ENCODE data around the gene PUM1. TPM values are rescaled to one million over a fixed set of nuclear protein-coding genes. Genes with fewer than 3 reads are reported as not detected.

Gene PUM1
- total RNA-seq, 1 donor from 2014 or later = 57.8 TPM

DNA sequence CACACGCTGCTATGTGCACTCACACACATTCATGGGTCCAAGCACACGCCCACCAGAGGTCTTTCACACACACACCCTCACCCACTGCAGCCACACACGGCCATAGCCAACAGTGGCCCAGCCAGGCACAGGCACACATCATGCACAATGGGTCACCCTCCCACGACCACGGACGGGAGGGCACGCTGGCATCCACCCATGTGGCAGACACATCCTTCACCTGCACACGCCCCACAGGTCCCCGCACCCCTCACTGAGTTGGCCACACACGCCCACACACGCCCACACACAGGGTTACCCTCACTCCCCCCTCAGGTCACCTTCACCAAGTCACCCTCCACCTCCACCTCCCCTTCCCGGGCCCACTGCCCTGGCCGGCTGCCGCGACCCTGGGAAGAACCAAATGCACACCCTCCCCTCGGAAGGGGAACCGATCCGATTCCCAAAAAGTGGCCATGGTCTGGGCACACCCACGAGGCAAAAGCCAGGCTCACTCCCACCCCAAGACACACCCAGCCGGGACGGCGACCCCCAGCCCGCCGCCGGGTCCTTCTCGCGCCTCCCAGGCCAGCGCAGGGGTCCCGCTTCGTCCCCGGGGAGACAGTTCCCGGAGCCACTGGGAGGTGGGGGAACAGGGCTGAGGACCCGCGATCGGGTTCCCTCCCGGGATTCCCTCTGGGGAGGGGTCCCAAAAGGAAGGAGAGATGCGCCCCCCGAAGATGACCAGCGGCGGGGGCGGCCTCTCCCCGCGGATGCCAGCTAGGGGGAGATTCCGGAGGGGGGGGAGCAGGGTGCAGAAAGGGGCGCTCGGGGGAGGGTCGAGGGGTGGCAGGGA lies 157.8 kb downstream of the PUM1 start:
- no peak for DNase-seq (ENCODE audit: low spot score)

DNA sequence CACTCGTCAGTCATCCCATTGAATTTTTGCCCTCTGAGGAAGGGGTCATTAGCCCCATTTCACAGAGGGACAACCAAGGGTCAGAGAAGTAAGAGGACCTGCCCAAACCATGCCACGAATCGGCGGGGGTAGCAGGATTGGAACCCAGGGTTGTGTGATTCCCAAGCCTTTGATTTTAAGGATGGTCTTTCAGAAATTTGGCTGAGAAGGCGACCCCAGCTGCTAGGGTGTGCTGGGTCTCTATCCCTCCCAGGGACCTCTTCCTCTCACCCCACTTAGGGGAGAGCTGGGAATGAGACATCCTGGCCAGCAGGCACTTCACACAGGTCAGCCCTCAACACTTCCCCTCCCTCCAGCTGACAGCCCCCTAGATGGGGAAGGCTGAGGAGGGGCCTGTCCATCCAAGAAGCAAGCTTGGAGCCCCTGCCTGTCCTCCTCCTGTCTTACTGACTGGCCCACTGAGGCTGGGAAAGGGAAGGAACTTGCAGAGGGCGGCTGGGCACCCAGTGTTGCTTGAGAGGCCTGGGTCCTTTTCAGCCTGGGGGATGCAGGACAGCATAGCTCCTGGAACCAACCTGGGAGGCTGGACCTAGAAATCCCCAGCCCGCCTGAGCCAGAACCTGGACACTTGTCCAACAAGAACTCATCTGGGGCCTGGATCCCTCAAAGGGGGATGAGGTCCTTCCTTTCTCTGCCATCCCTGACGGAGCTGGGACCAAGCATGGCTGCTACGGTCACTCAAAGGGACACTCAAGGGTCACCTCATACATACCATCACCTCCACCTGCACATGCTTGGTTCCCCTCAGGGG lies 158.7 kb downstream of the PUM1 start:
- DNase-seq (ENCODE audit: low spot score) = no peak

DNA sequence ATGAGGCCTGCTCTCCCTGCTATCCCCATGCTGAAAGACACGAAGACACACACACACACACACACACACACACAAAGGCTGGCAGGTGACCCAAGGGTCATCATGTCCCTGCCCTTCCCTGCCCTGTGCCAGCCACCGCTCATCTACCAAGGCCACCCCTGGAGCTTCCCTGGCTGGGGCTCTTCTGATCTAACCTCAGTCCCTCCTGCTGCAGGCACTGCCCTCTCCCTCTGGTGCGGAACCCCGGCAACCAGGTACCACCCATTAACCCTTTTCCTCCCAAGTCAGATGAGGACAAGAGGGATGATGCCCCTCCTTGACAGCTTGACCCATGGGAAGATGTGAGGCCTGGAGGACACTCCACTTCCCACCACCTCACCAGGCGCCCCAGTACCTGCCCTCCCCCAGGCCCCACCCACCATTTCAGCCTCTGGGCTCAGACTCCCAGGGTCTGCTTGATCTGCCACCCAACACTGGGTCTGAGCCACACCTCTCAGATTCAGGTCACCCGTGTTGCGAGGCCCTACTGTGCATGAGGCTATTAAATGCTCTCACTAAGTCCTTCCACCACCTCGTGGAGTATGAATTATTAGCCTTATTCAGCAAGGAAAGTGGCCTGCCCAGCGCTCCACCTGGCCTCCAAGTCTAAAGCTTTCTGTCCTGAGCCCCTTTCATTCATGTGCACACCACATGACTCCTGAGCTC lies 159.4 kb downstream of the PUM1 start:
- no peak for DNase-seq (ENCODE audit: low spot score)

DNA sequence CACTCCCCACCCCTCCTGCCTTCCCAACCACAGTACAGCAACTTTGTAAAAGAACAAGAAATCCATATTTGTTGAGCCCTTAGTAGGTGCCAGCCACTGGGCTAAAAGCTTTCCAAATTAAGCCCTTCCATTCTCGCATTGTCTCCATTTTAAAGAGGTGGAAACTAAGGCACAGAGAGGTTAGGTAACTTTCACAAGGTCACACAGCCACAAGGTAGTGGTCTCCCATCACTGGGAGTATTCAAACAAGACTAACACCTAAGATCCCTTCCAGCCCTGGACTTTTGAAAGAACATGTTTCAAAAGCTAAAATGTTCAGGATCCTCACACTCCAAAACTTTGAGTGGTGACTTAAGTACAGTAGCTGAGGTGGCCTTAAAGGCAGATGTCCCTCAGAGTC lies 160.1 kb downstream of the PUM1 start:
- DNase-seq (ENCODE audit: low spot score) = no peak

DNA sequence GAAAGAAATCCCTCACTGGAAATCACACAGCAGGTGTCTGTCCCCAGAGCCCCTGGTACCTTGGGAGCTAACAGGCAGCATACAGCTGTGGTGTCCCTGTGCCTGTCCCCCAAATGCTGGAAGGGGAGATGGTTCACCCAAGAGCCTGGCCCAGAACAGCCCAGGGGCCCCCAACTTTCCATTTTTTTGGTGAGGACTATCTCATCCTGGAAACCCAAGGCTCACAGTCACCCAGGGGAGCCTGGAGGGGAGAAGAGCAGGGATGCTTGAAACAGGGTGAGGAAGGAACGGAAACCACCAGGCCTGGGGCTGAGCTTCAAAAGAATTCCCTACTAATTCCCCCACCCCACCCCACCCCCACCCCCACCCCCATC lies 160.6 kb downstream of the PUM1 start:
- DNase-seq (ENCODE audit: low spot score) = no peak

DNA sequence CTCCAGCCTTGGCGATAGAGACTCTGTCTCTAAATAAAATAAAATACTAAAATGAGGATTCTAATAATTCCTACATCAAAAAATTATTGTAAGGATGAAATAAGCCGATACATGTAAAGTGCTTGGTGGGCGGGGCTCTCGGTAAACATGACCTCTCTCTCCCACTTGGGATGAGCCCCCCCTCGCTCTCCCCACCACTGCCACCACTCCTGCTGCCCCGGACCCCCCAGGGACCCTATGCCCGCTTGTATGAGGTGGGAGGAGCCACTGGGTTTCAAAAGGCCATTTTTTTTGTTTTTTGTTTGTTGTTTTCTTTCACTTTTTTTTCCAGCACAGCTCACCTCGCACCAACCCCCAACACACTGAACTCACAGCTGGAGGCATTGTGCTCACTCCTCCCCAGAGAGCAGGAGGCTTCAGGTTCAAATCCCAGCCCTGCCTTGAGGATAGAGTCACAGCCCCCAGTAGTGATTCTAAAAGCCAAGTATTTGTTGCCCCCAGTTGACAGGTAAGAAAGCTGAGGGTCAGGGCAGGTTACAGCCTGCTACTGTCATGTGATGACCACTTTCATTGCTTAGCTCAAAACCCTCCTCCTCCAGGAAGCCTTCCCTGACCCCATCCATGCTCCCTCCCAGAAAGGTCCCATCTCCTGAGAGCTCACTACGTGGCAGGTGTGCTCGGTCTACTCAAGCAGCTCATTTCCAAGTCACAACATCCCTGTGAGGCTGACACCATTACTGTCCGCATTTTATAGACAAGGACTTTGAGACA lies 161.1 kb downstream of the PUM1 start:
- no peak for DNase-seq (ENCODE audit: low spot score)

DNA sequence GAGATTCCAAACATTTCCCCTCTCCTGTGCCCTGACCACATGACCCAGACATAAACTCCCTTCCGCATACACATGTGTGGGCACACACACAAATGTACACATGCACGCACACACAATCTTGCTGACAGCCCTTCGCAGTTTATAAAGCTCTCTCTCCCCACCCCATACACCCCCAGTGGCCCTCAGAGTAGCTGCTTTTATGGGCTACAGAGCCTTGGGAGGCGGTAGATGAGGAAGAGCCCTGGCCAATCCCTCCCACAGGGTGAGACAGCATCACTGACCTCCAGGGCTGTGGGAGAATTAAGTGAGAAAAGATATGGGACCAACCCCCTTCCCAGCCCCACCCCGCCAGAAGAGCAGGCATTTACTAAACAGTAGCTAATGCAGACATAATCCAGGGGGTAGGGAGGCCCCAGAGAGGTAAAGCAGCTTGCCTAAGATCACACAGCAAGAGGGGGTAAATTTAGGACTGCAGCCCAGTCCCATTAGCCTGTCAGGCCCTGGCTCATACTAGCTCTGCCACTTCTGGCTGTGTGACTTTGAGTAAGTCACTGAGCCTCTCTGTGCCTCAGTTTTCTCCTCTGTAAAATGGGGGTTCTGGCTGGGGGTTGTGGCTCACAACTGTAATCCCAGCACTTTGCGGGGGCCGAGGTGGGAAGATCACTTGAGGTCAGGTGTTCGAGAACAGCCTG lies 162.0 kb downstream of the PUM1 start:
- no peak for DNase-seq (ENCODE audit: low spot score)

DNA sequence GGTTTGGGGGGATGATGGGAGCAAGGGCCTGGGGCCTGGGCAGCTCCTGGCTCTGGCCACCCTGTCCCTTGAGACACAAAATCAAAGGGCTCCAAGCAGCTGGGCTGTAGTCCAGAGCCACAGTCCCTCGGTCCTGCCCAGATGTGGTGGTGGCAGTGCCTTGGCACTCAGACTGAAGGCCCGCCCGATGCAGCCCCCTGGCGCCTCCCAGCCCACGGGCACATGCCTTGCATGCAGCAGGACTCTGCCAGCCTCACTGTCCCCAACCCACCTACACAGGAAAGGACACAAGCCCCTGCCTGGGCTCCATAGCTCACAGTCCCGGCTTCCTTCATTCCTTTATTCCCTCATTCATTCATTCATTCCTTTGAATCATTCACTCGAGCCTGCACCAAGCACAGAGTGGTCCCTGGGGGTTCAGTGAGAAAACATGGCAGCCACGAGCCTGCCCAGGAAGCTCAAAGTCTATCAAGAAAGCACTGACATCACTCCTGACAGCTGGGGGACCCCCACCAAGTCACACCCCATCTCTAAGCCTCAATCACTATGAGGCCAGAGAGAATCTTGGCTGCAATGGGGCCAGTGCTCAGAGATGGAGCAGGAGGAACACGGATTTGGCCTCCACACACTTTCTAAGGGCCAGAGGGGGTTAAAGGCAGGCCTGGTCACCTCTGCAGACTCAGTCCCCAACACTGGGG lies 162.8 kb downstream of the PUM1 start:
- no peak for DNase-seq (ENCODE audit: low spot score)

DNA sequence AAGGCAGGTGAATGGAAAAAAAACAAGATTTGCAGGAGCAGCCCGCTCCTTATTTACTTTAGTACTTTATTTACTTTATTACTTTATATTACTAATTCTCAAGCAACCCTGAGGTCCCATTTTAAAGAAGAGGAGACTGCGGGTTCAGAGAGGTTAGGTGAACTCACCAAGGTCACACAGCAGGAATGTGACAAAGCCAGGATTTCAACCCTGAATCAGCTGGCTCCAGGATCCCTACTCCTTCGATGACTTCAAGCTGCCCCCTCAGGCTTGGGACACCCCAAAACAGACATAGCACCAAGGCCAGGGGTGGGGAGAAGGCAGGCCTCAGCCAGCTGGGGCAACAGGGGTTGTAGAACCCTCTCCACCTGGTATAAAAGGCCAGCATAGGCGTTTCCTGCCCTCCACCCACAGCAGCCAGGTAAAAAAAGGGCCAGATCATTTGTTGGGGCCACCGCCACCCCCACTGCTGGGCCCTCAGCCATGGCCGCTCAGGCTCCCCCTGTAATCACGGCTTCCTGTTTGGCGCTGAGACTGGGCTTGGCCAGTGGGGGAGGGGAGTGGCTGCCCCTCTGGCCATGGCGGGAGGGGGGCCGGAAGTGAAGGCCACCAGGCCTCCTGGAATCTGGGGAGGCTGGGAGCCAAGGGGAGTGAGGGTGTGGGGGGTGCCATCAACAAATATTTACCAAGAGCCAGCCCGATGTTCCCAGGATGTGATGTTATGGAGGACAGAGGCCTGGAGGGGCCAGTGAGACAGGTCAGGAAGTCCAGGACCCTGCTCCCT lies 163.5 kb downstream of the PUM1 start:
- no peak for DNase-seq (ENCODE audit: low spot score)

DNA sequence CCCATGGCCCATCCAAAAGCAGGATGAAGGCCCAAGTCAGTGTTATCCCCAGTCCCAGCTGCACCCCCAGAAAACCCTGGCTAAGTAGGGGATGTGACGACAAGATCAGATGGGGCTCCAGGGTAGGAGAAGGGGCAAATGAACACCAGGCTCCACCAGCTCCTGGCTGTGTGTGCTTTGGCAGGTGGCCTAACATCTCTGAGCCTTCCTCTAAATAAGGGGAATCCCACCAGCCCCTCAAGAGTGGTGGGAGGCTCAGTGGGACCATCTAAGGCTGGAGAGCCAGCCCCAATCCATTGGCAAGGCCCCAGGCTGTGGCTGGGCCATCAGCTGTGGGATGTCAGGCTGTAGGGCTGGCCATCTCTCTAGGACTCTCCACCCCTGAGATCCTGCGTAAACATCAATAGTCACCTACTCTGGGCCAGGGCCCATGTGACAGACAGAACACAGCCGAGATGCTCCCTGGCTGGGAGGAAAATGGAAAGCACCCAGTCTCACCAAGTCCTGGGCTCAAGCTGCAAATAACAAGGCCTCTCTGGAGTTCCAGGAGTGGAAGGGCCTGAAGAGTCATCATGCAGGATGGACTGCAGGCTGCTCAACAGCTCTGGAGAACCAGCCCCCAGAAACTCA lies 164.5 kb downstream of the PUM1 start:
- DNase-seq (ENCODE audit: low spot score) = no peak

DNA sequence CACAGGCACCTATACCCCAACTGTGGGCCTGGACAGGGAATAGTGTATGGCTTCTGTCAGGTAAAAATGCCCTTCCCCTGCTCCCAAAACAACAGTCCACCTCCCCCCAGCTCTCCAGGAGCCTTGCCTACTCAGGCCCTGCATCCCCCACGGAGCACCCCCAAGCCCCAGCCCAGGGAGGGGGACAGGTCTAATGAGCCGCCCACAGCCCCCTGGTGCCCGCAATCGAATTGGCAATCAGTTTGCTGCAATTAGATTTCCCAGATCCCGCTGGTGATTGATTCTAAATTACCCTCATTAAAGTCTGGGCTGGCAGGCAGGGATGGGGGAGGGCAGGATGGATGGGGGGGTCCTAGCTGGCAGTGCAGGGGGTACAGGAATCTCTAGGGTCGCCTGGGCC lies 165.0 kb downstream of the PUM1 start:
- DNase-seq (ENCODE audit: low spot score) = no peak

DNA sequence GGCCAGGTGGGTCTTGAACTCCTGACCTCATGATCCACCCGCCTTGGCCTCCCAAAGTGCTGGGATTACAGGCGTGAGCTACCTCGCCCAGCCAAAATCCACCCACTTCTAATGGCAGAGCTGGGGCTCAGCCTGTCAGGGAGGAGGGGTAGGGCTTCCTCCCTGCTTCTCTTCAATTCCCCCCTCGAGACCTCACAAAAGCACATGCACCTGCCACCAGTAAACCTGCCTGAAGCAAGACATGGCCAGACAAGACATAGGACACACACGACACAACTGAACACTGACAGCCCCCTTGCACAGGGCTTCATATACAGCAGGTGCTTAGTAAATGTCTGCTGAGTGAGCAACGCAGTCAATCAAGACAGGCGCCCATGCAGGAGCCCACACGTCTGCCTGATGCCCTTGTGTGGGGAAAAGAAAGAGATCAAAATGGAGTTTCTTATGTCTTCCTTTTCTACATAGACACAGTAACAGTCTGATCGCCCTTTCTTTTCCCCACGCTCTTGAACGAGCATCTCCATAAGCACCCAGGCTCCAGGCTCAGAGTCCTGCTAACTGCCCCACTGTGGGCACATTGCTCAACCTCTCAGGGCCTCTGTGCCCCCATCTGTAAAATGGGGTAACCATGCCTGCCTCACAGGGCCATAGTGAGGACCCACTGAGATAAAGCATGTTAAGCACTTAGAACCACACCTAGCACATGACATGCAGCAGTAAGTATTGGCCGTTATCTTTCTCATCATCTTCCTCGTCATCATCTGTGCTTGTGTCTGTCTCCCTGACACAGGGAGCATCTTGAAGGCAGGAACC lies 165.7 kb downstream of the PUM1 start:
- no peak for DNase-seq (ENCODE audit: low spot score)

DNA sequence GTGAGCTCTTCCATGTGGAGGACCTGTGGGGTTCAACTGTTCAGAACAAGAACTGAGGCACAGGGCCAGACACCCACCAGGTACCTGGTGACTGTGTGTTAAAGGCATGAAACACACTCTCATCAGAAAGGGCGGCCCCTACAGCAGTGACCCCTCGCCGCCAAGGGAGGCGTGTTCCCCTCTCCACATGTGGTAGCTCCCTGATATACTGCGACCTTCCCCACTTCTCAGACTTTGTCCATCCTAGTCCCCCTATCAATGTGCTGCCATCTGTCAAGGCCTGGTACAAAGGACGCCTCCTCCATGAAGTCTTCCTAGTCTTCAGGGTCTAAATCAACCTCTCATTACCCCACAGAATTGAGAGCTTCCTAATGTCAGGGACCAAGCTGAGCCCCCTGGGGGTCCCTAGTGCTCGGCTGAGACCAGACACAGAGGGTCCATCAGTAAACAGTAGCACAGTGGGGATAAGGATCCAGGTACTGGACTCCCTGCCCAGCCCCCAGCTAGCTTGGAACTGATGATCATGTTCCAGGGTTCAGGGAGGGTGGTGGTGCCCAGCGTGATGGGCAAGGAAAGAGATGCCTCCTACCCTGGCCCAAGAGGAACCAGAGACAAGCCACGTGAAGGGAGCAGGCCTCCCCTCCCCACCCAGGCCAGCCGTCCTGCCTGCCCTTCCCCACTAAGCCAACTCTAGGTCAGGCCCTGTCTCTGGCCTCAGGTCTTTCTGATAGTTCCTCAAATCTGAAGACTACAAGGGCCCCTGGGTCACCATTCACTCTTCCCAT lies 167.3 kb downstream of the PUM1 start:
- DNase-seq (ENCODE audit: low spot score) = no peak

DNA sequence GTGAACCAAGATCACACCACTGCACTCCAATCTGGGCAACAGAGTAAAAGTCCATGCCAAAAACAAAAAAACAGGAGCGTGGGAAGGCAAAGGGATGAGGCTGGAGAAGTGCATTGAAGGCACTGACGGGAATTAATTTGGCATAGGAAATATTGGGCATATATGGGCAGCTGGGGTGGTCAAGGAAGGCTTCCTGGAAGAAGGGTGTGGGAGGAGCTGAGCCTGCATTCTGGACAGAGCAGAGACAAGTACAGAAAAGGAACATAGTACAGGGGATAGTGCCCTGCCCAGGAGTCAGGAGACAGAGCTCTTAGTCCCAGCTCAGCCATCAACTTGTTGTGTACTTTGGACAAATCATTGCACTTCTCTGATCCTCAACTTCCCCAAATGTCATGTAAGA lies 168.6 kb downstream of the PUM1 start:
- no peak for DNase-seq (ENCODE audit: low spot score)

DNA sequence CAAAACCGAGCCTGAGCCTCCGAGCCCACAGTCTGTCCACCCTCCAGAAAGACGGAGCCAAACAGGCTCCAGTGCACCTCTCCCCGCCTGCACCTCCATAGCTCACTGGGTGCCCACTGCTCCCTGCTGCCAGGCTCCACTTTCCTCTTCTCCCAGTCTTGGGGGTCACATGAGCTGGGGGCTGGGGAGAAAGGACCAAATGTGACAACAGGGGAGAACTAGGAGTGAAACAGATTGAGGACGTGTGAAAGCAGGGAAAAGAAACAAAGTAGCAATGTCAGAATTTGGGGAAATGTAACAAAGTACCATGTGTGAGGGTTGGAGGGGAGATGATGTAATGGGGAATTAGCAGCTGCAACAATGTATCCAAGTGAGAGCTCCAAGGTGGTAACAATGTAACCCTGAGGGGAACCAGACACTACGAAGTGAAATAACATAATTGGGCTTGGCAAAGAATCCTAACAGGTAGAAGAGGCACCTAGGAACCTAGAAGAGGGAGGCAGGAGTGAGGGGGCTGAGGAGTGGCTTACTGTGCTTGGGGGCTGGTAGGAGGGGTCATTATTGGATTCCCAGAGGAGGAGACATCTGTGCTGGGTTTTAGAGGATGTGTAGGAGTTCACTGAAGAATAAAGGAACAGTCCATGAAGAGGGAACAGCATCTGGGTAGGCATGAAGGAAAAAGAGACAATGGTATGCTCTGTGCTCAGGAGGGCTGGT lies 169.4 kb downstream of the PUM1 start:
- no peak for DNase-seq (ENCODE audit: low spot score)

DNA sequence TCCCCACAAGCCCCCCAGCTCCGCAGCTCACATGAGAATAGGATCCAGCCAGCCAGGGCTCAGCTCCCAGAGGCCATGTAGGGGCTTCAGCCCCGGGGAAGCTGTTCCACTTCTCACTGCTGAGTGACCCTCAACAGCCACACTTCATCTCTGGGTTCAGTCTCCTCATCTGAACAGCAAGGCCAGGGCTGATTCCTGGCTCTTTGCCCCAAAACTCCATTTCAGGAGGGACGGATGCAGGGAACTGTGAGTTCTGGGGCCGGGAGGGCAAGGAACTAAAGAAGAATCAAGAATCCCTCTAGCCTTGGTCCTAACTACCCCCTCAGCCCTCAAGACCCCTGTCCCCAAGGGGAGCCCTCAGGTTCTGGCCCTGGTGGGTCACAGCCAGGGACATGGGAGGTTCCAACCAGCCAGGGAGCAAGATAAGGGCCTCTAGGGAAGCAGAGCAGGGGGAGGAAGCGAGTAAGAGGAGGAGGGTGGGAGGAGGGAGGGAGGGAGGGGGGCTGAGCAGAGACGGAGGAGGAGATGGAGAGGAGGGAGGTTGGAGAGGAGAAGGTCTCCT lies 170.1 kb downstream of the PUM1 start:
- DNase-seq (ENCODE audit: low spot score) = no peak
